KOPT-K1 (cell line): ENCODE measurements around the gene TIMP2.

Source experiments
- H3K27ac ChIP-seq: fragments of 200-600 bp; sonication (generic); 2 replicates; pipeline ENCODE4 v1.5.1; 2016; ENCODE audit warnings: antibody characterized with exemption, mild to moderate bottlenecking, low read depth, low read length; ENCODE audit not compliant: poor library complexity, severe bottlenecking
- H3K36me3 ChIP-seq: fragments of 200-600 bp; sonication (generic); 2 replicates; pipeline ENCODE4 v1.5.1; 2017; ENCODE audit warnings: antibody characterized with exemption, mild to moderate bottlenecking, low read length, moderate library complexity; ENCODE audit not compliant: insufficient read depth
- H3K9me3 ChIP-seq: fragments of 200-600 bp; sonication (generic); 2 replicates; pipeline ENCODE4 v1.5.1; 2017; ENCODE audit warnings: antibody characterized with exemption, low read length, mild to moderate bottlenecking; ENCODE audit not compliant: insufficient read depth, poor library complexity, severe bottlenecking

TIMP2 gene

DNA sequence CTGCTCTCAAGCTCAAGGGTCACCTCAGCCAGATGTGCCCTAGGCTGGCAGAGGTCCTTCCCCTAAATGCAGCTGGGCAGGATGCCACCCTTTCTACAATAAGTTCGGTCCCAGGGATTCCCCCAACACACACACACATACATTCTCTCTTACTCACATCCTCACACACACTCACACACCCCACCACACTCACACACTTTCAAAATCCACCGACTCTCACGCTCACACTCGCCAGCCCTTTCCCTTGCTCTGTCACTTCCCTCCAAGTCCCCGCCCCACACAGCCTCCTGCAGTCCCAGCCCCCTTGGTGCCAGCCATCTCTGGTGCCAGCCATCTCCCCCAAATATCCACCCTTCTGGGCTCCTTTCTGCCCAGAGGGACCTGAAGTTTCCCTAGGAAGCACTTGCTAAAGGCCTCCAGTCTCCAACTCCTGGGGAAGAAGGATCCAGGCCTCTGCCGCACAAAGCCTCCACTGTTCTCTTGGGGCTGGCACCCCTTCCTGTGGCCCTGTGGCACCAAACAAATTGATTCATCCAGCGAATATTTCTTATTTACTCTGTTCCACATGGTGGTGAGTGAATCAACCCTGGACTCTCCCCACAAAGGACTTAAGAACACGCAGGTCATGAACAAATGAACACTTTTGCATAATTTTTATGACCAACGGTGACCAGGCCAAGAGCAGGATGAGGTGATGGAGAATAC, 80.7 kb downstream of the TIMP2 start:
- H3K27ac ChIP-seq = no peak overlapping the region
- H3K36me3 ChIP-seq = no peaks in the 10 kb centered on the region
- no peaks in the 10 kb centered on the region for H3K9me3 ChIP-seq

DNA sequence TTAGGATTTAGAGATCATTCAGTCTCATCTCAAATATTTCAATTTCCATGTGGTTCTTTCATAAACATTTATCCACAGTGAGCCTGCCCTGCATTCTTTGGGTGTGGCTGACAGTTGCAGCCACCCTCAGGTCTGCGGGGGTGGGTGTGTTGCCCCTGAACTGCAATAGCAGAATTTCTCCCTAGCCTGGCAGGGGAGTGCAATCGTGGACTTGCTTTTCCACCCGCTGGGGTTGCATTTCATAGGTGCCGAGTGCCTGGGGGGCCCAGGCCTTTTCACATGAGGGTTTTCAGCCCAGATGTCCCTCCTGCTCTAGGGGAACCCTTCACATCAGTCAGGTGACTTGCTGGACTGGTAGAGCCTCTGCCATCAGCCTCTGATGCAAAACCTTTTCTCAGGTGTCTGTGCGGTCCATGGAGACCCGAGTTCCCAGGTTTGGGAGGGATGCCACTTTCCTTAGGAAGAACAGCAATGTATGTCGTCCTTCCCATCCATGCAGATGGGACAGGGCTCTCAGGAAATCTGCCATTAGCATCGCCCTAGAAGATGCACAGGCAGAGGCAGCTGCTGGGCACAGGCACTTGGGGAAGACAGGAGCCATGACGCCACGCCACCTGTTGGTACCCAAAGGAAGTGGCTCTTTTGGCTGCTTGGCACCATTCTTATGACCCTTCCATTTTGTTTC, 82.2 kb downstream of the TIMP2 start:
- Histone ChIP-seq H3K36me3 (peaks cover 6% of the 10 kb centered on the region), H3K9me3 (no peaks in the 10 kb centered on the region), H3K27ac (no peak overlapping the region)

DNA sequence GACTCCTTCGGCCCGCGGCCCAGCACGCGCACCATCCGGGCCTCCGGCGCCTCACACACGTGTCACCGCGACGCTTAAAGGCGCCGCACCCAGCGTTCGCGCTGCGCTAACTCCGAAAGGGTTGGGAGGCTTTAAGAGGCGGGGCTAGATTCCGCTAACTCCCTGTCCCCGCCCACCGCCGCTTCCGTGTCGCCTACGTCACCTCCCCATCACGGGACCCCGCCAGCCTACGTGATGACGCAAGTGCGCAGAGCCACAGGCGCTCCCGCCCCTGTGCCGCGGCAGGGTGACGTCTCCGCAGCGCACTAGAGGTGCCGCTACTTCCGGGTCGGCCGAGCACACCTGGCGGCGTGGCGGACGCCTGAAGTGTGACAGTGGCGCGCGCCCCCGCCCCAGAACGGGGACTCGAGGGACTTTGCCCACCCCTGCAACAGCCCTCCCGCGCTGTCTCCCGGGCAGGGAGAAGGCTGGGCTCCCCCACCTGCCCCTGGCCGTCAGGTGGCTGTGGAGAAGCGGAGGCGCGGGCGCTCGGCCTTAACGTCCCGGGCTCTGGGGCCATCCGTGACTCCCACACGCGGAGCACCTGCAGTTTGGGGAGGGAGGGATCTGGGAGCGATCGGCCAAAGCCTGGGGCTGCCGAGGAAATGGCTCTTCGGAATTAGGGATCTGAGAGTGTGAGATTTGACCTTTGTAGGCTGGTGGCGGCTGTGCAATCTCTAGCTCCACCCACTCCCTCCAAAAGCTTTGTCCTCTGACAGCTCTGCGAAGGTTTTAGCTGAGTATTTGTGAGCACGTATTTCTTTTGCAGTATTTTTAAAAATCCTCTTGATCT, 84.2 kb downstream of the TIMP2 start, which contains the start of gene USP36:
Gene USP36 (minus strand): TSS at position 35 of the 832 bp plus-strand sequence. CDS start 4,451 bp downstream, outside the sequence.
- Histone ChIP-seq H3K27ac (peak within 1 kb of the TSS; percentile 90), H3K36me3 (peaks cover 26% of the 10 kb centered on the region), H3K9me3 (no peaks in the 10 kb centered on the region)

DNA sequence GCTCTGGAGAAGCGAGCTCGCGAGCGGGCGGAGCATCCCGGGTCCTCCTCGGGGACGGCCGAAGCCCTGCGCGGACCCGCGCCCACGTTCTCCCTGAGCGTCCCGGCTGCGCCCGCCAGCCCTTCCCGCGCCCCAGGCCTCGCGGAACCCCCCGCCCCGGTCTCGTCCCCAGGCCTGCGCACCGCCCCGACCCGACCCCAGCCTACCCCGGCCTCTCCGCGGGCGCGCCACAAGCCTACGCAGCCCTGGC, 84.7 kb downstream of the TIMP2 start:
- Histone ChIP-seq H3K27ac (peak overlapping the region; percentile 90), H3K9me3 (no peaks in the 10 kb centered on the region), H3K36me3 (peaks cover 31% of the 10 kb centered on the region)

DNA sequence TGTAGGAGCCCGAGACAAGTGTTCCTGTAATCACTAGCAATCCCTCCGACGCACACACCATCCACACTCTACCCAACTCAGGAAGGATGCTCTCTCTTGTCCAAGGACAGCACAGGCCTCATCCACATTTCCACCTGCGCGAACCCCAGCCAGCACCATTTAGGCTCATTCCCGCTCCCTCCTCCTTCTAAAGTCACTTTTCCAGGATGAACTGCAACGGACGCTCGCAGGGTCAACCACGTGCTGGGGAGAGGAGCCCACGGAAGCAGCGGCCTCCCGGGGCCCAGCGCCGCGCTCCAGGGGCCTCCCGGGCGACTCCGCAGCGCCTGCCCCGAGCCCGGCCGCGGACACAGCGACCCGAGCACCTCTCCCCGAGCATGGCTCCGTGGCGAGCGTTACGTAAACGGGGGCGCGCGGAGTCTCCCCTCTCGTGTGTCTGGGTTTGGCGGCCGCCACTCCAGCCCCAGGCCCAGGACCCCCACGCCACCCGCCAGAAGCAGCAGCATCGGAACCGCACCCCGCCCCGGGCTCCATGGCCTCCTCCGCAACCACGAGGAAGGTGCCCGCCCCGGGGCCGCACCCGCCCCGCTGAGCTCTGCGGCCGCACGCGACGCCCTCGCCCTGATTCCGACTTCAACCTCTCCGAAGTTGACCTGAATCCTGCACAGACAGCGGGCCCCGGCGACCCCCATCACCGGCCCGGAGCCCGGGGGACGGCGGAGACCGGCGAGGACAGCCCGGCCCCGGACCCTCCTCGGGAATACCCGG, 85.2 kb downstream of the TIMP2 start:
- H3K9me3 ChIP-seq = no peaks in the 10 kb centered on the region
- peak overlapping the region; percentile 90 for H3K27ac ChIP-seq
- H3K36me3 ChIP-seq = peaks cover 36% of the 10 kb centered on the region

DNA sequence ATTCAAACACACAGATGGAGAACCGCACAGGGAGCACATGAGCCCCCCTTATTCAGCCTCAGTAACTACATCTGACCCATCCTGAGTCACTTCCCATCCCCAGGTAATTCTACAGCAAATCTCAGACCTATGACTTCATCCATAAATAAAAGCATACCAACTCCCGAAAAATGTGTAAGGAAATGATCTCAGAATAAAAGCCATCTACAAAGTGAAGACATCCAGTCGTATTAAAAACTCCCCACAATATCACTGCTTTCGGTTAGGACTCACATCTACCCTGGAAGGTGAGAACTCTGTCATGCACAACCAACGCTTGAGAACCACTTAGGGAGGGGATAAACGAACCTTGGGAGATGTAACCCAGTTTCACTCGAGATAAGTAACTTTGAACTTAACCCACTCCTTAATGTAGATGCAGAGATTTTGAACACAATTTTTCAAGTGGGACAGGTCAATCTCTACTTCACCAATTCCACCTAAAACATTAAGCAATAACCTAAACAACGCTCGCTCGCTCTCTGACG, 85.9 kb downstream of the TIMP2 start:
- no peaks in the 10 kb centered on the region for H3K9me3 ChIP-seq
- peak overlapping the region; percentile 90 for H3K27ac ChIP-seq
- H3K36me3 ChIP-seq = peaks cover 43% of the 10 kb centered on the region

DNA sequence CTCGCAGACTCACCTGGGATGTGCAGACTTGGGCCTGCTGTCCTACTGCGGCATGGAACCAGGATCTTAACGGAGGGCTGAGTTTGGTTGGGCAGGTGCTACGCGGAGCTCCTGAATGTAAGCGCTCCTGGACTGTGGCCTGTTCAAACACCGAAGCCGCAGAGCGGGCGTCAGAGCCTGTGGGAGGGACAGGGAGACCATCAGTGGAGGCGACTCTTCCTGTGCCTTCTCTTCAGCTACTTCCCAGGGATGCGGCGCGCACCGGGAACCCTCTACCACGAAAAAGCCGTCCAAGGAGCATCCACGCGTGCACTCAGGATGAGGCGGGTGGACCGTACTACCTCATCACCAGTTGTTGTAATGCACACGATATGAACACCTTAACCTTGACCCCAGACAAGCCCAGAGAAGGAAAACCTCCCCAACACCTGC, 86.6 kb downstream of the TIMP2 start:
- Histone ChIP-seq H3K36me3 (peaks cover 50% of the 10 kb centered on the region), H3K9me3 (no peaks in the 10 kb centered on the region), H3K27ac (no peak overlapping the region)

DNA sequence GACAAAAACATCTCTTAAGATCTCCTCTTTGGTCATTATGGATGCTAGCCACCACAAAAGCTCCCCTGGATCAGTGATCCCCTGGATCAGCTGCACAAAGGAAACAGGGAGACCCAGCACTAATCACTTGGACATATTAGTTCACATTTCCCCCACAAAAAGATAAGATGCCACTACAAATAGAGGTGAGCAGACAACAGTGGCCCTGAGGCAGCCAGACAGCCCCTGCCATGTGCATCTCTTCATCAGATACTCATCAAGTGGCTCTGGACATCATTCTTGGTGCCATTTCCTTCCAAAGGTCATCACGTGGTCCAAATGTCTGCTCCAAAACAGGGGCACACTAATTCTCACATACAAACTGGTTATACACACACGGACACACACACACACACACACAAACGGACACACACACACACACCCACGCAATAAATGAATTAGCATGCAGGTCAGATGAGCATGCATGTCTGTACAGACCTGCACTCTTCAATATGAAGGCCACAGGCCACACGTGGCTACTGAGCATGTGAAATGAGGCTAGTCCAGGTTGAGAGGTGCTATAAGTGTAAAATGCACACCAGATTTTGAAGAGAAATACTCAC, 88.7 kb downstream of the TIMP2 start:
- no peaks in the 10 kb centered on the region for H3K9me3 ChIP-seq
- peaks cover 70% of the 10 kb centered on the region for H3K36me3 ChIP-seq
- no peak overlapping the region for H3K27ac ChIP-seq

DNA sequence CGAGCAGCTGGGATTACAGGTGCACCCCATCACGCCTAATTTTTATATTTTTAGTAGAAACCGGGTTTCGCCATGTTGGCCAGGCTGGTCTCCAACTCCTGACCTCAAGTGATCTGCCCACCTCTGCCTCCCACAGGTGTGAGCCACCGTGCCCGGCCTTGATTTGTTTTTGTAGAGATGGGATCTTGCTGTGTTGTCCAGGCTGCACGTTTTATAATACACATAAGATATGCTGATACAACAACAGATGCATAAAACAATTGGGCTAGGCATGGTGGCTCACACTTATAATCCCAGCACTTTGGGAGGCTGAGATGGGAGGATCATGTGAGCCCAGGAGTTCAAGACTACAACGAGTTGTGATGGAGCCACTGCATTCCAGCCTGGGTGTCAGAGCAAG, 90.6 kb downstream of the TIMP2 start:
- Histone ChIP-seq H3K9me3 (no peaks in the 10 kb centered on the region), H3K27ac (no peak overlapping the region), H3K36me3 (peaks cover 90% of the 10 kb centered on the region)

DNA sequence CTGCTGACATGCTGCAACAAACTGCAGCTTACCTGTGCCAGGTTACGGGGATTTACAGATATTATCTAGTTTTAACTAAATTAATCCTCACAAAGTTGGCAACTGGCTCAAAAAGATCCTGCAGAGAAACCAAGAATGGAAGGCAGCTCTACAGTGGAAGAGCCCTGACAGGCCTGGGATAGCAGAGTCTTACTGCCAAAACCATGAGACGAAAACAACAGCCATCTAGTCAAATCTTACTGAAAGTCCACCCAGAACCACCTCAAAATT, 92.7 kb downstream of the TIMP2 start:
- Histone ChIP-seq H3K9me3 (no peaks in the 10 kb centered on the region), H3K36me3 (peaks cover 99% of the 10 kb centered on the region), H3K27ac (no peak overlapping the region)

DNA sequence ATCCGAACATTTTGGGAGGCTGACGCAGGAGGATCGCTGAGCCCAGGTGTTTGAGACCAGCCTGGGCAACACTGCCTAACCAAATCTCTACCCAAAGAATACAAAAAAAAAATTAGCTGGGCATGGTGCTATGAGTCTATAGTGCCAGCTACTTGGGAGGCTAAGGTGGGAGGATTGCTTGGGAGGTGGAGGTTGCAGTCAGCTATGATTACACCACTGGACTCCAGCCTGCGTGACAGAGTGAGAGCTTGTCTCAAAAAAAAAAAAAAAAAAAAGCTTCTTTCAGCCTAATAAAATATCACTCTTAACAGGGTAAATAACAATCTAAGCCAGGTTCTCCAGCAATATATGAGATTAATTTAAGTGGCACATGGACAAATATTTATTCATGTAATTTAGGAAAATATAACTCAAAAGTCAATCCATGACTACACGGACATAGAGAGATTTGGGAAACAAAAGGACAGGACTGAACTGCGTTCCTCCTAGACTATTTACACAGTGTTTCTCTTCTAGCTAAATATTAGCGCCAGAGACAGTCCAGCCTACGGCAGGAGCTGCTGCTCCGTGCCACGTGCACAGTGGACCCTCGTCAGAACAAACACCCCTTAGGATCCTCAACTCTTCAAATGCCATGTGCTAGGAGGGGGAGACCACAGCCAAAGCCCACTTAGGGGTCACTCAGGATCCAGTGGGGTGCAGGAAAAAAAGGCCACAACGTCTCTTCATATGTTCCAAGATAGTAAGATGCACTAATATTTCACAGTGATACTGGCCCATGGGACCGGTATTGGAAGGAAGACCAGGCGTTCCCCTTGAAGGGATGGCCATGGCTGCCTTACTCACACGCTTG, 93.3 kb downstream of the TIMP2 start:
- no peak overlapping the region for H3K27ac ChIP-seq
- H3K36me3 ChIP-seq = peaks cover 100% of the 10 kb centered on the region
- no peaks in the 10 kb centered on the region for H3K9me3 ChIP-seq

DNA sequence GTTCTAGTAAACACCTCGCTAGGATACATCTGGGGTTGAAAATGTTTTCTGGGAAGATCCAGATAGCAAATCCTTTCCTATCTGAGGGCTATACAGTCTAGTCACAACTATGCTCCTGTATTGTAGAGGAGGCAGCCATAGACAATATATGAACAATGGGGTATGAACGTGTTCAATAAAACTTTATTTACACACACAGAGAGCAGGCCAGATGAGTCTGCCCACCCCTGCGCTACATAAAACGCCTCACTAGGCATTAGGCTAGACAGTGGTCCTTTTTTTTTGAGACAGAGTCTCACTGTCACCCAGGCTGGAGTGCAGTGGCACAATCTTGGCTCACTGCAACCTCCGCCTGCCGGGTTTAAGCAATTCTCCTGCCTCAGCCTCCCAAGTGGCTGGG, 95.7 kb downstream of the TIMP2 start:
- H3K9me3 ChIP-seq = no peaks in the 10 kb centered on the region
- peaks cover 100% of the 10 kb centered on the region for H3K36me3 ChIP-seq
- H3K27ac ChIP-seq = no peak overlapping the region

DNA sequence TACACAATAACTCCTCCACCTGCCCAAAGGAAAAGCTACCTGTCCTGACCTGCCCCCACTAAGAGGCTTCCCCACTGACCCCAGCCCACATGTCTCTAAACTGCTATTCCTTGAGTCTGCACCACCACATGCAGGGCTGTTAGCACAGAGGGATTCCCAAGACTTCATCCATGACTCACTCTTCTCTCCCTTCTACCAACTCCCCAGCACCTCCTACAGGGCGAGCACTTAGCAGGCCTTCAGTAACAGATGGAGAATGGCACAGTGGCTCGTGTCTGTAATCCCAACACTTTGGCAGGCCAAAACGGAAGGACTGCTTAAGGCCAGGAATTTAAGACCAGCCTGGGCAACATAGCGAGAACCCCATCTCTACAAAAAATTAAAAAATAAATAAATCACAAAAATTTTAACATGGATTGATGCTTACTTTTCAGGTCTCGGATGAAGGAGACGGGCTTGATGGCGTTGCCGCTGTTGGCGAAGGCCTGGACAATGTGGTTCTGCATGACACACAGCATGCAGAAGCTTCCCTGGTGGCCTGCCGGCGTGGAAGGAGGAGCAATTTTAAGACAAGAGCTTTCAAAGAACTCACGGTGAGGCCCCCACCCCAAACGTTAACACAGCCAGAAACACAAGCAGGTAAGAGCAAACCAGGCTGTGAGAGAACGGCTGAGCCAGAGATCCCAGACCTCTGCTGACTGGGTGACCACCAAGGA, 96.6 kb downstream of the TIMP2 start:
- H3K36me3 ChIP-seq = peaks cover 100% of the 10 kb centered on the region
- H3K9me3 ChIP-seq = no peaks in the 10 kb centered on the region
- no peak overlapping the region for H3K27ac ChIP-seq
